ENCODE results near the gene SPRED2. TPM values are rescaled to one million over a fixed set of nuclear protein-coding genes. Genes with fewer than 3 reads are reported as not detected.

SPRED2 gene
- total and polyA plus RNA-seq, 3 donors from 2014 or later = 10.0 to 14.1 (median 11.3) TPM

DNA sequence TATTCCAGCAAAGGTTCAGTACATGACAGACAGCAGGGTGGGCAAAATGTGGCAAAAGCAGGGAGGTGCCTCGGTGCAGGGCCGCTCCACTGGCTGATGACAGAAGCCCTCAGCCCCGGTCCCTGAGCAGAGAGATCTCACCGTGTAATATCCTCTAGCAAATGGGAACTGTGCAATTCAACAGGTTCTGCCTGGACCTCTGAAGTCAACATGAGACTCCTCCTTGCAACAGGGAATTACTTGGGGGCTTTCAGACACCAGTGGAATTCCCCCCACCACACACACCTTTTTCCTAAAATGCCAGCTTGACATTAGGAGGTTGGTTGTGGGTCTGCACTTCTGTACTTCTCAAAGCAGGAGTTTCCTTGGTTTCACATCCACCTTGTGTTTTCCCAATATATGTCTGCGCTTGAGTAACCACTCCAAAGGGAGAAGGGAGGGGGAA lies 50.8 kb downstream of the SPRED2 start:
- Histone ChIP-seq H3K9me3 (no peaks in the 10 kb centered on the region), H3K4me3 (no peak overlapping the region), H3K27ac (no peak overlapping the region), H3K4me1 (peaks cover 30% of the 10 kb centered on the region), H3K36me3 (ENCODE audit: low read depth, missing control alignments) (no peaks in the 10 kb centered on the region), H3K27me3 (no peaks in the 10 kb centered on the region)
- no peak for DNase-seq
- TF ChIP-seq POLR2A (IDR thresholded peaks at IDR 0.05) (no peak), CTCF (IDR thresholded peaks at IDR 0.05) (no peak)
- intact Hi-C loops (cut with DNase I; ENCODE audit: low total_unique reads) = no loop called here
- WGBS, 2 donors = 88 to 93% methylated on average over 4 to 5 of the region's 5 CpGs

GRCh38 chr2:65380255-65380654 lies 52.1 kb downstream of the SPRED2 start:
- H3K4me1 ChIP-seq = peaks cover 30% of the 10 kb centered on the region

DNA sequence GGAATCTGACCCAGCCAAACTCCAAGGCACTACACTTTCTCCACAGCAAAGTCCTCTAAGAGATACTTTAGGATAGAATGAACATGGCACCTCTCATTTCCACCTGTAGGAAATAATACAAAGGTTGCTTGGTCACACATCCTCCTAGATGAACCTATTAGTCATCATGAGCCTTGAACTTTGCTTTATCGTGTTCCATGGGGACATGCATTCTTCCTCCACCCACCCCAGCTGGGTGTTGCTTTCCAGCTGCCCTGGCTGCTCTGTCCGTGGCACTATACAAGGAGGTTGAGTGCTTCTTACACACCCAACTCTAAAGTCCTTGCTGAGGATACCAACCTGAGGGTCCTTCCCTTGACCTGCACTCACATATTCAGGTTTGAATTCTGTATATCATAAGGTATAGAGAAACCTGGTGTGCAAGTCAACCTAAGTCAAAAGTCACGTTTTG lies 52.7 kb downstream of the SPRED2 start:
- 85 to 97% methylated on average over 3 of the region's 3 CpGs for WGBS, 2 donors
- no peak for DNase-seq
- Histone ChIP-seq H3K36me3 (ENCODE audit: low read depth, missing control alignments) (no peaks in the 10 kb centered on the region), H3K27ac (no peak overlapping the region), H3K9me3 (no peaks in the 10 kb centered on the region), H3K4me1 (peaks cover 29% of the 10 kb centered on the region), H3K4me3 (no peak overlapping the region), H3K27me3 (no peaks in the 10 kb centered on the region)
- intact Hi-C loops (cut with DNase I; ENCODE audit: low total_unique reads) = no loop called here
- TF ChIP-seq POLR2A (IDR thresholded peaks at IDR 0.05) (no peak), CTCF (IDR thresholded peaks at IDR 0.05) (no peak)

More at GRCh38 chr2:65380255-65380654, 52.1 kb downstream of the SPRED2 start:
- Histone ChIP-seq H3K9me3 (no peaks in the 10 kb centered on the region), H3K27me3 (no peaks in the 10 kb centered on the region), H3K4me3 (no peak overlapping the region), H3K36me3 (ENCODE audit: low read depth, missing control alignments) (no peaks in the 10 kb centered on the region), H3K27ac (no peak overlapping the region)
- no peak for DNase-seq
- intact Hi-C loops (cut with DNase I; ENCODE audit: low total_unique reads) = no loop called here
- 81 to 97% methylated on average over 5 of the region's 5 CpGs for WGBS, 2 donors
- TF ChIP-seq CTCF (IDR thresholded peaks at IDR 0.05) (no peak), POLR2A (IDR thresholded peaks at IDR 0.05) (no peak)

DNA sequence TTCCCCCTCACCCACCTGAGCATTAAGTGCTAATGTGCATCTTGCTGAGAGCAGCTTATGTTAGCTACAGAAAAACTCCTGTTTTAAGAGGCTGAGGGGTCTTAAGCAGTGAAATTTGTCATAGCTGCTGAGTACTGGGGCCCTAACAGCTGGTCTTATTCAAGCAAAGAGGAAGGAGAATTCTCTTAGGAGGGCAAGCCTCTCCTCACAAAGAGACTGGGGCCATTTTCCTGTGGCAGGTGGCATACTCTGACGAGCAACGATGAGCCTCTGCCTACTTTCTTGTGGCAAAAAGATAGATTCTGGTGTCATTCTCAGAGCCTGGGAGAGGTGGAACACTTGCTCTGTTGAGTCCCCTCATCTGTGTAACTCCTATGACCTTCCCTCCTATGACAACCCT lies 53.2 kb downstream of the SPRED2 start:
- TF ChIP-seq CTCF (IDR thresholded peaks at IDR 0.05) = no peak
- TF ChIP-seq POLR2A (IDR thresholded peaks at IDR 0.05) = no peak

GRCh38 chr2:65378290-65378689 lies 54.1 kb downstream of the SPRED2 start:
- WGBS, 2 donors = 92 to 95% methylated on average over 4 of the region's 4 CpGs

More for the DNA sequence above, 53.2 kb downstream of the SPRED2 start:
- Histone ChIP-seq H3K4me1 (peaks cover 24% of the 10 kb centered on the region), H3K4me3 (no peak overlapping the region), H3K36me3 (ENCODE audit: low read depth, missing control alignments) (no peaks in the 10 kb centered on the region), H3K27ac (no peak overlapping the region), H3K9me3 (no peaks in the 10 kb centered on the region), H3K27me3 (no peaks in the 10 kb centered on the region)
- intact Hi-C loops (cut with DNase I; ENCODE audit: low total_unique reads) = no loop called here
- no peak for DNase-seq
- 88% methylated on average over 2 of the region's 2 CpGs for whole genome bisulfite sequencing, 2 donors

More at GRCh38 chr2:65378290-65378689, 54.1 kb downstream of the SPRED2 start:
- Histone ChIP-seq H3K4me1 (peaks cover 15% of the 10 kb centered on the region), H3K27ac (no peak overlapping the region), H3K9me3 (no peaks in the 10 kb centered on the region), H3K36me3 (ENCODE audit: low read depth, missing control alignments) (no peaks in the 10 kb centered on the region), H3K27me3 (no peaks in the 10 kb centered on the region), H3K4me3 (no peak overlapping the region)
- intact Hi-C loops (cut with DNase I; ENCODE audit: low total_unique reads) = no loop called here
- no peak for TF ChIP-seq POLR2A (IDR thresholded peaks at IDR 0.05)
- TF ChIP-seq CTCF (IDR thresholded peaks at IDR 0.05) = no peak
- no peak for DNase-seq

Data from testis (tissue), 3 donors.